Astrocyte of the cerebellum (primary cell): ENCODE data around the gene CDKN3.

Experiments used
- DNase-seq: peaks from one replicate; pipeline ENCODE4 v3.0.0-alpha.2; 2011; ENCODE audit warnings: low read depth
- H3K4me3 ChIP-seq: 2 replicates; pipeline ENCODE4 v1.5.1; 2011; ENCODE audit warnings: mild to moderate bottlenecking, low read depth, low read length, moderate library complexity
- in situ Hi-C: cut with HindIII; loops from 2 replicates; pipeline ENCODE4 v1.10.0; 2017; ENCODE audit warnings: low sequenced_read_pairs
- TF ChIP-seq, protein P1 (sequence below): IDR thresholded peaks from 2 replicates; pipeline ENCODE4 v1.5.1; 2012; ENCODE audit warnings: low read length, low read depth, moderate library complexity, mild to moderate bottlenecking; ENCODE audit errors: missing control alignments

Gene CDKN3

GRCh38 chr14:54362089-54362504 lies 34.7 kb upstream of the CDKN3 start:
- no peak for DNase-seq
- in situ Hi-C loops = no loop called here
- TF ChIP-seq, protein P1, sequence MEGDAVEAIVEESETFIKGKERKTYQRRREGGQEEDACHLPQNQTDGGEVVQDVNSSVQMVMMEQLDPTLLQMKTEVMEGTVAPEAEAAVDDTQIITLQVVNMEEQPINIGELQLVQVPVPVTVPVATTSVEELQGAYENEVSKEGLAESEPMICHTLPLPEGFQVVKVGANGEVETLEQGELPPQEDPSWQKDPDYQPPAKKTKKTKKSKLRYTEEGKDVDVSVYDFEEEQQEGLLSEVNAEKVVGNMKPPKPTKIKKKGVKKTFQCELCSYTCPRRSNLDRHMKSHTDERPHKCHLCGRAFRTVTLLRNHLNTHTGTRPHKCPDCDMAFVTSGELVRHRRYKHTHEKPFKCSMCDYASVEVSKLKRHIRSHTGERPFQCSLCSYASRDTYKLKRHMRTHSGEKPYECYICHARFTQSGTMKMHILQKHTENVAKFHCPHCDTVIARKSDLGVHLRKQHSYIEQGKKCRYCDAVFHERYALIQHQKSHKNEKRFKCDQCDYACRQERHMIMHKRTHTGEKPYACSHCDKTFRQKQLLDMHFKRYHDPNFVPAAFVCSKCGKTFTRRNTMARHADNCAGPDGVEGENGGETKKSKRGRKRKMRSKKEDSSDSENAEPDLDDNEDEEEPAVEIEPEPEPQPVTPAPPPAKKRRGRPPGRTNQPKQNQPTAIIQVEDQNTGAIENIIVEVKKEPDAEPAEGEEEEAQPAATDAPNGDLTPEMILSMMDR = no peak
- no peak overlapping the region for H3K4me3 ChIP-seq

- no peak for DNase-seq
- in situ Hi-C loops = no loop called here
- H3K4me3 ChIP-seq = no peak overlapping the region
- TF ChIP-seq, protein P1 = no peak
Observed at GRCh38 chr14:54362759-54363437, 33.9 kb upstream of the CDKN3 start.

DNA sequence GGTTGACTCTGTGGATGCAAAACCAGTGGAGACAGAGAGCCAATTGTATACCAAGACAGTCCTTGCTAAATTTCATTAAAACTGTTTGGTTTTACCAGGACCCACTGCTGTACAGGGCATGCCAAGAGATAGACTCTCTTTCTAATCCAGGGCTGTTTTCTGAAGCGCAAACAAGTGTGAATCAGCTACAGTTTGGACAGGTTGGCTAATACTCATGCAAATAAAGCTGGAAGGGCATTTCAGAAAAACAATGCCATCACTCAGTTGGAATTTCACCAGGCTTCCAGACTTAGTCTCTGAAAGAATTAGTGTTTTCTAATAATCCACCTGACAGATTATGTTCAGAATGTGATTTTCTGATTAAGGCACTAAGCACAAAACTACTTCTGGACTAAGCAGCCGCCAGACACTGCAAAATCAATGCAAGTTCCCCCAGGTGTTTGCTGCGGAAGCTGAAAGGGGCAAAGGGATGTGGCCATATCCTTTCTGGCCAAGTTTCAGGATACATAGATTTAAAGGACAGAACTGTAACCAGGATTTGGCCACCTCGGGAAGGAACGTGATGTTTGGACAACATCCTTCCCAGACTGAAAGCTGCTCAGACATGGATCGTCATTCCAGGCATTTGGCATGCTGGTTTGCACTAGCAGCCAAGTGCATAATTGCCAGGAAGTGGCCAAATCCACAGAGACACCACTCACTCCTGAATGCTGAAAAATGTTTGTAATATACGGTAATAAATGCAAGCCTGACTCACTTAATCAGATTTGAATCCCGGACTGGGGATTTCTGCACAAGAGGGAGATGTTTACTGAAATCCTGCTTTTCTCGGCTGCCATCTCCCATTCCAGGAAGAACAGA lies 32.0 kb upstream of the CDKN3 start:
- in situ Hi-C loops = no loop called here
- H3K4me3 ChIP-seq = no peak overlapping the region
- TF ChIP-seq, protein P1 = no peak
- peak; percentile 65 for DNase-seq

DNA sequence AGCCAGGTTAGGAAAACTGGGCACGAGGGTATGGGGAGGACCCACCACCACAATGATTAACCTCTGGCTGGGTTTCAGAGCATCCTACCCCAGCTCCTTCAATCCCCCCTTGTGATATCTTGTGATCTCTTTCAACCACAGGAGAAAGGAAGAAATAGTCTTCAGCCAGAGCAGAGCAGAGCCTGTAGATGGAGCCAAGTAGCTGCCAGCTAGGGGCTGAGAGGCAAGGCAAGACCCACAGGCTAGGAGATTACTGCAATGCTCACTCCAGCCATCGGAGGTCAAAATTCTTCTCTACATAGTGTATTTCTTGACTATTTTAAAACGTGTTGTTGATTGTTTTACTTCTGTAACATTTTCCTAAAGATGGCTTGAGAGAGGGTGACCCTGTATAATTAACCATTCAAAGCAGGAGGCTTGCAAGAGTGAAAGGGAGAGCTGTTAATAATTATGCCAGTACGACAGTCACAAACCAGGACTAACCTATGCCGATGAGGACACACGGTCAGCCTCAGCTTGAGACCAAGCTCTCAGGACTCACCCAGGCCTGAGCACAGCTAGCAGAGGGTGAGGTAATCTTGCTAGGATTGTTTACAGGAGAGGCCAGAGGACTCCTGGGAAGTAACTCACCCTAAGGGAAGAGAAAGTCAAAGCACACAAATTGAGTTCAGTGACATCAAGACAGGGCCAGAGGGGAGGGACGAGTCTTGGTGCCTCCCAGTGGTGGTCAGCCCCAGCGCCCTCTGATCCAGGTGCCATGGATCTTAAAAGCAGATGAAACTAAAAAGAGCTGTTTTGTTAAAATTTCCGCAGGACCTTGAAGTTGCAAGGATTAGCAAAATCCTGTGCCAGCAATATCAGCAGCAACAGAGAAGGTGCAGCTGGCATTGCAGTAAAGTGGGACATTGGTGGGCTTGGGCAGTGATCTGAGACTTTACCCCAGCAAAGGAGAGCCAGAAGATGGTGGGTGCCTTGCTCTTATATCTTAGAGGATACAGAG lies 29.8 kb upstream of the CDKN3 start:
- H3K4me3 ChIP-seq = no peak overlapping the region
- in situ Hi-C loops = no loop called here
- DNase-seq = no peak
- TF ChIP-seq, protein P1 = peak; percentile 83

DNA sequence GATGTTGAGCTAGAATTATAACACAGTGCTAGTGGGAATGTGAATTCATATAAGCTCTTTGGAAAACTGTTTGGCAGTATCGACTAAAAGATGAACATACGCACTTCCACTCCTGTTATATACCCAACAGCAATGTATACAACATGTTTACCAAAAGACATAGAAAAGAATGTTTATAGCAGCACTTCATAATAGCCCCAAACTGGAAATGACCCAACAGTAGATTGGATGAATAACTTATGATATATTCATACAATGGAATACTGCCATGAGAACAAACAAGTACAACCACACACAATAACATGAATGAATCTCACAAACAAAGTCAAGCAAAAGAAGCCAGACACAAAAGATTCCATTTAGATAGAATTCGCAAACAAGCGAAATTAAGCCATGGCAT lies 28.5 kb upstream of the CDKN3 start:
- in situ Hi-C loops = no loop called here
- TF ChIP-seq, protein P1 = no peak
- DNase-seq = no peak
- no peak overlapping the region for H3K4me3 ChIP-seq

DNA sequence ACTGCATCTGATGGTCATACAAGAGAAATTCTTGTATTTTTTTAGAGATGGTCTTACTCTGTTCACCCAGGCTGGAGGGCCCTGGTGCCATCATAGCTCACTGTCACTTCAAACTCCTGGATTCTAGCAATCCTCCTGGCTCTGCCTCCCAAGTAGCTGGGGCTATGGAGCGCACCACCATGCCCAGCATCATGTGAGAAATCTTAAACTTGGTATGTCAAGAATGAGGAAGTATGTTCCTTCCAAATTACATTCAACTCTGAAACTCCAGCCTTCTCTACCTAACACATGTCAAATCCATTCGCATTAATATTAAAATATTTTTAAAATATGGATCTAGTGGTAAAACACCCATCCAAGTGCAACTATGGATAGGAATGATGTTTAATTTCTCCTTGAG lies 27.5 kb upstream of the CDKN3 start:
- TF ChIP-seq, protein P1 = no peak
- DNase-seq = no peak
- no peak overlapping the region for H3K4me3 ChIP-seq
- in situ Hi-C loops = no loop called here
